GM10248 (cell line): ENCODE data around the gene EPHA4.

ENCODE experiments used
- CTCF ChIA-PET: fragments of 300-600 bp; sonication (Branson Sonifier 250); formaldehyde crosslinking; extraction: SDS; loops from one replicate; lab custom pipeline; 2021; ENCODE audit warnings: antibody characterized with exemption; lab: Yijun Ruan, JAX
- POLR2A ChIA-PET: fragments of 350-650 bp; sonication (Branson Sonifier 250); formaldehyde crosslinking; extraction: SDS; loops from one replicate; lab custom pipeline; 2020; ENCODE audit warnings: antibody characterized with exemption; lab: Yijun Ruan, JAX
- DNase-seq: peaks from one replicate; pipeline ENCODE4 v3.0.0; 2012; ENCODE audit errors: extremely low spot score
- TF ChIP-seq, protein P1 (sequence below): IDR thresholded peaks from 2 replicates; pipeline ENCODE4 v1.5.1; 2012; ENCODE audit warnings: mild to moderate bottlenecking, low read depth; ENCODE audit errors: extremely low read depth, missing control alignments, control extremely low read depth

Gene EPHA4

DNA sequence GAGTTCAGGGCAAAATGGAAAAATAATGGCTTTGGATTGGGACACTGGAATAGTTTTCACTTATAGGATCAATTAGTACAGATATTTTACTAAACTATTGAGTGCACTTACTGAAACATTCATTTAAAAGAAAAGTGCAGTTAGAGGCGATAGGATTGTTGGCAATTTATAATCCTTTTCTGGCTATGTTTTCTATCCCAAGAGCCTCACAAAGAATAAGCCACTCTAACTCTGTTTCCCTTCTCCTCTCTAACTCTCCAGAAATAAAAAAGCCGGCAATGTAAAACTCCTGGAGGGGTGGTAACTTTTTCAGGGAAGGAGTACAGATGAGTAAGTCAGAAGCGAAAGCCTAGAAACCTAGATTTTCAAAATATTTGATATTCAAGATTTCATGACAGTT lies 91.3 kb downstream of the EPHA4 start:
- CTCF ChIA-PET: interaction anchor here (1.0 kb wide), 1 partner anchor 37 kb away, joined by 3 read pairs; no protein-coding TSS in a partner anchor
- TF ChIP-seq, protein P1, sequence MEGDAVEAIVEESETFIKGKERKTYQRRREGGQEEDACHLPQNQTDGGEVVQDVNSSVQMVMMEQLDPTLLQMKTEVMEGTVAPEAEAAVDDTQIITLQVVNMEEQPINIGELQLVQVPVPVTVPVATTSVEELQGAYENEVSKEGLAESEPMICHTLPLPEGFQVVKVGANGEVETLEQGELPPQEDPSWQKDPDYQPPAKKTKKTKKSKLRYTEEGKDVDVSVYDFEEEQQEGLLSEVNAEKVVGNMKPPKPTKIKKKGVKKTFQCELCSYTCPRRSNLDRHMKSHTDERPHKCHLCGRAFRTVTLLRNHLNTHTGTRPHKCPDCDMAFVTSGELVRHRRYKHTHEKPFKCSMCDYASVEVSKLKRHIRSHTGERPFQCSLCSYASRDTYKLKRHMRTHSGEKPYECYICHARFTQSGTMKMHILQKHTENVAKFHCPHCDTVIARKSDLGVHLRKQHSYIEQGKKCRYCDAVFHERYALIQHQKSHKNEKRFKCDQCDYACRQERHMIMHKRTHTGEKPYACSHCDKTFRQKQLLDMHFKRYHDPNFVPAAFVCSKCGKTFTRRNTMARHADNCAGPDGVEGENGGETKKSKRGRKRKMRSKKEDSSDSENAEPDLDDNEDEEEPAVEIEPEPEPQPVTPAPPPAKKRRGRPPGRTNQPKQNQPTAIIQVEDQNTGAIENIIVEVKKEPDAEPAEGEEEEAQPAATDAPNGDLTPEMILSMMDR: no peak
- DNase-seq: no peak
- POLR2A ChIA-PET: no interaction called here

DNA sequence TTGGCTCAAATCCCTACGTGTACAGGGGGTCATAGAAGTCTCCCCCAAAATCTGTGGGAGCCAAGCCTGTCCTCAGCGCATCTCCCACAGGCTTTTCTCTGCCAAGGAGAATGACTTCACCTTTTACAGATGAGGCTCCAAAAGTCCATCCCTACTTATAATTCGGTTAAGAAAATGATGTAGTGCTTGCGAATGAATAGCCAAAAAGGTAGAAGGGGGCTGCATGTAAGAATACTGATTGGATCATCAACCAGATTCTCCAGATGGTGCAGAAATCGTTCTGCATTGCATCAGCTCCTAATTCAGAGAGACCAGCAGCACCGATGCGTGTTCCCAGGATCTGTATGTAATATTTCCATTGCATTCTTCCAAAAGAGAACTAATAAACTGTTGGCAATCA lies 91.9 kb downstream of the EPHA4 start:
- ChIA-PET POLR2A (no interaction called here), CTCF (interaction anchor here (1.0 kb wide), 1 partner anchor 36 kb away, joined by 3 read pairs; no protein-coding TSS in a partner anchor)
- TF ChIP-seq, protein P1: no peak
- DNase-seq: no peak

DNA sequence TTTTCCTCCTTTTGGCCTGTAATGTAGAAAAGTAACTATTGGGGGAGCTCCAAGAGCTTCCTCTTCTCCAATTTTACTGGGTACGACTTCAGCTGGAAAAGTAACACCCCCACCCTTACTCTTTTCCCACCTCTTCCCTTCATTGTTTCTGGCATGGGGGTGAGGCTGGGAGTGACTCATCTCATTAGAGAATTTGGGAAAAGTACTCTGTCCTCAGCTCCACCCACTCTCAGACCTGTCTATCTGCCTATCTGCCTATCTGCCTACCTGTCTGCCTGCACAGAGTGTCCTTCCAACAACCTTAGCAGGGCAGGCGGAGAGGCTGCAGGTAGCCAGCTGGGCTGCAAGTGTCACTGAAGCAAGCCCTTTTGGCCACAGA lies 93.6 kb downstream of the EPHA4 start:
- POLR2A ChIA-PET: no interaction called here
- no peak for DNase-seq
- CTCF ChIA-PET: interaction anchor here (1.3 to 1.9 kb wide), 2 partner anchors 12 to 22 kb away, joined by 4 to 5 read pairs; no protein-coding TSS in a partner anchor

DNA sequence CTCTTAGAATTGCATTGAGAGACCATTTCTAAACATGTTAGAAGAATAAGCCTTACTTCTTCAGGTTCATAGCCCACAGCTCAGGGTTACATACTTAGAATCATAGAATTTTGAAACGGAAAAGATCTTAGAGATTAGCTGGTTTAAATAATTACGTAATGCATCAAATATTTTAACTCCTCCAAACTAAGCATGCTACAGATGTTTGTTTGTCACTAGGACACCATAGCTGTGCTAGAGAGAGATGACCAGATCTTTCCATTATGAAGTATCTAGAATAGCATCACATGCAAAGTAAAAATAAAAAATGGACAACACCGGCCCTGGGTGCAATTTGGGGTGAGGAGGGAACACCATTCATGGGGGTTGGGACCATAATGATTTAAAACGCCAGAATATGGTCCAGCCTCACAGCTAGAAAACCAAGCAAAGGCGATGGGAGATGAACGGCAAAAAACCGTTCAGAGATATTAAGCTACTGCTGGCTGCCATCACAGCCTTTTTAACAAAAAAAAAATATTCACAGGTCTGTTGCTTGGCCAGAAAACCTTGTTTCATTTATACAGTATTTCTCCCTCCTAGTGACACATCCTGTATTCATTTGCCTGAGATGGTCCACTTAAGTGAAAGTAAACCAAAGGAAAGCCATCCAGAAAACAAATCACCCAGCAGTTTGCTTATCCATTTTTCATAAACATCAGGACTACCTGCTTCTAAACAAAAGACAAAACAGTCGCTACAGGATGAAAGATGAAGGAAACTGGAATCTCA lies 94.2 kb downstream of the EPHA4 start:
- CTCF ChIA-PET: interaction anchor here (1.3 to 1.9 kb wide), 2 partner anchors 11 to 22 kb away, joined by 4 to 5 read pairs; no protein-coding TSS in a partner anchor
- TF ChIP-seq, protein P1: no peak
- POLR2A ChIA-PET: no interaction called here
- no peak for DNase-seq

More for the DNA sequence above, 93.6 kb downstream of the EPHA4 start:
- TF ChIP-seq, protein P1: no peak

DNA sequence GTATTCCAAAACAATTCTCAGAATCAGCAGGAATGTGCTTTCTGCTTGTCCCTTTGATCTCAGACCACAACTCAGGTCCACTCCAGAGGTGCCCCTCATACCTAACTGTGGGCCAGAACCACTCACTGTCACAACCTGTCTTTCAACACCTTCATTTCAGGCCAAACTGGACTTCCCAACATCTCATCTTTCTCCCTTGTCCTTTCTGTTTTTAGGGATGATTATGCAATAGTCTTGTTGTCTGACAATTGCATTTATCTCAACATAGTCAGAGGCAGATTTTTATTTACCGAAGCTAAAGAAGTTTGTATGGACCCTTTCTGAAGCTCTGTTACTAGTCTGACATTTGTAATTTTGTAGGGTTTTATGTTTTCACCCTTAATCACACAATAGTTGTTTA lies 95.9 kb downstream of the EPHA4 start:
- CTCF ChIA-PET: interaction anchor here (0.8 kb wide), 1 partner anchor 11 kb away, joined by 3 read pairs; no protein-coding TSS in a partner anchor
- POLR2A ChIA-PET: no interaction called here

DNA sequence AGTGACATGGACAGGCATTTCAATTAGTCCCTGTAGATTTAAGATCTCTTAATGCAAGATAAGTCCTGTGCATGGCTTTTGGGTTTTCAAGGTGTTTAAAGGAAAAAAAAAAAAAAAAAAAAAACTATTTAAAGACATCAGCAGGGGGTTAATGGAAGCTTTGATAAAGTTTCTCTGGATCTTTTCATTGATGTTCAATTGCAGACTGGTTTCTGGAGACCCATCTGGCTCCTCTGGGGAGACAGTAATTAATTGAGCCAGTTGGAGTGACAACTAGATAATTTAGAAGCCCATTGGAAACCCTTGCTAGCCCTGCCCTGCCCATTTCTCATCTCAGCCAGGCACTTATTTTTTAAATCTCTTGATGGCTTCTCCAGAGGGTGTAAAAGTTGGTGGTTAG lies 98.7 kb downstream of the EPHA4 start:
- TF ChIP-seq, protein P1: no peak
- no peak for DNase-seq
- CTCF ChIA-PET: no interaction called here
- POLR2A ChIA-PET: no interaction called here

More for the DNA sequence above, 95.9 kb downstream of the EPHA4 start:
- no peak for DNase-seq
- TF ChIP-seq, protein P1: no peak
